Hepatocyte (in vitro differentiated cells): Measurements from ENCODE around the gene ZSWIM4. TPM values are rescaled to one million over a fixed set of nuclear protein-coding genes. Genes with fewer than 3 reads are reported as not detected.

ENCODE experiments used
- DNase-seq: peaks from one replicate; pipeline ENCODE4 v3.0.0-alpha.2; 2016; ENCODE audit warnings: low spot score
- H2AFZ ChIP-seq: fragments of 200-600 bp; sonication (generic); 2 replicates; pipeline ENCODE4 v1.6.0; 2016; ENCODE audit warnings: antibody characterized with exemption, mild to moderate bottlenecking
- H3K27ac ChIP-seq: fragments of 200-600 bp; sonication (generic); 2 replicates; pipeline ENCODE4 v1.5.1; 2016; ENCODE audit warnings: mild to moderate bottlenecking
- H3K27me3 ChIP-seq: fragments of 200-600 bp; sonication (generic); 2 replicates; pipeline ENCODE4 v1.6.1; 2016
- H3K36me3 ChIP-seq: fragments of 200-600 bp; sonication (generic); replicated peaks from 2 replicates; pipeline ENCODE4 v1.5.1; 2016; ENCODE audit warnings: low read depth; ENCODE audit not compliant: insufficient read depth
- H3K4me1 ChIP-seq: fragments of 200-600 bp; sonication (generic); 2 replicates; pipeline ENCODE4 v1.5.1; 2016; ENCODE audit warnings: mild to moderate bottlenecking, moderate library complexity; ENCODE audit not compliant: insufficient read depth
- H3K4me2 ChIP-seq: fragments of 200-600 bp; sonication (generic); 2 replicates; pipeline ENCODE4 v1.6.0; 2016
- H3K4me3 ChIP-seq: fragments of 200-600 bp; sonication (generic); 2 replicates; pipeline ENCODE4 v1.5.1; 2016; ENCODE audit warnings: mild to moderate bottlenecking
- H3K79me2 ChIP-seq: fragments of 200-600 bp; sonication (generic); 2 replicates; pipeline ENCODE4 v1.6.0; 2017; ENCODE audit warnings: mild to moderate bottlenecking
- H3K9me2 ChIP-seq: fragments of 200-600 bp; sonication (generic); replicated peaks from 2 replicates; pipeline ENCODE4 v1.6.0; 2017; ENCODE audit warnings: mild to moderate bottlenecking; ENCODE audit not compliant: insufficient read depth
- H3K9me3 ChIP-seq: fragments of 200-600 bp; sonication (generic); 2 replicates; pipeline ENCODE4 v1.5.1; 2016; ENCODE audit warnings: low read depth, mild to moderate bottlenecking
- H4K20me1 ChIP-seq: fragments of 200-600 bp; sonication (generic); 2 replicates; pipeline ENCODE4 v1.6.0; 2016; ENCODE audit warnings: mild to moderate bottlenecking; ENCODE audit not compliant: insufficient read depth, poor library complexity, severe bottlenecking
- CTCF ChIP-seq: fragments of 200-600 bp; sonication (generic); IDR thresholded peaks from 2 replicates; pipeline ENCODE4 v1.5.1; 2016; ENCODE audit warnings: antibody characterized with exemption, mild to moderate bottlenecking; ENCODE audit not compliant: poor library complexity
- EZH2 ChIP-seq: fragments of 200-600 bp; sonication (generic); IDR thresholded peaks from 2 replicates; pipeline ENCODE4 v1.6.1; 2016; ENCODE audit warnings: antibody characterized with exemption, mild to moderate bottlenecking, borderline replicate concordance
- EZH2phosphoT487 ChIP-seq: fragments of 200-600 bp; sonication (generic); IDR thresholded peaks from one replicate; pipeline ENCODE4 v1.6.1; 2018; ENCODE audit warnings: antibody characterized with exemption, mild to moderate bottlenecking, low read depth, moderate library complexity; ENCODE audit not compliant: unreplicated experiment, severe bottlenecking
- WGBS: methylation state at CpG from one replicate; pipeline ENCODE4 v1.1.6; 2016; ENCODE audit warnings: low lambda C conversion rate; ENCODE audit errors: missing lambda C conversion rate; 5-methylcytosine and 5-hydroxymethylcytosine counted together
- polyA plus RNA-seq: library from polyadenylated mRNA; unstranded; fragments of >200 nt; fragmentation: Nextera tagmentation; extraction: Ambion mirVana; gene quantifications from 2 replicates; pipeline ENCODE4 v1.2.1, GENCODE V29; 2016
- total RNA-seq: library from RNA; depleted of rRNA; stranded (reverse); fragments of >200 nt; gene quantifications from 2 replicates; pipeline ENCODE4 v1.2.3, GENCODE V29; 2014

Gene ZSWIM4
- total and polyA plus RNA-seq, 2 experiments from 2014 or later, result 3.5 to 3.7 TPM

DNA sequence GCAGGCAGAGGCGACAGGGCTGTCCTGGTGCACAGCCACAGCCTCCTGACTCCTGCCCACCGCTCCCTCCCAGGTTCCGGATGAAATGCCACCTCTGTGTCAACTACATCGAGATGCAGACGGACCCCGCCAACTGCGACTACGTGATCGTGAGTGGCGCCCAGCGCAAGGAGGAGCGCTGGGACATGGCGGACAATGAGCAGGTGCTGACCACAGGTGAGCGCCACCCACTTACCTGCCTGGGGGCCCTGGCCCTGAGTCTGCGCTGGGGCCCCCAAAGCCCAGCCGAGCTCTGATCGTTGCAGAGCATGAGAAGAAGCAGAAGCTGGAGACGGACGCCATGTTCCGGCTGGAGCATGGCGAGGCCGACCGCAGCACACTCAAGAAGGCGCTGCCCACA lies 36.4 kb upstream of the ZSWIM4 start:
- Histone ChIP-seq H3K27me3 (no peaks in the 10 kb centered on the region), H3K4me1 (no peaks in the 10 kb centered on the region), H3K9me2 (no peaks in the 10 kb centered on the region), H4K20me1 (no peaks in the 10 kb centered on the region), H2AFZ (no peak overlapping the region), H3K36me3 (no peaks in the 10 kb centered on the region), H3K9me3 (no peaks in the 10 kb centered on the region), H3K79me2 (no peaks in the 10 kb centered on the region), H3K4me2 (no peak overlapping the region), H3K27ac (no peak overlapping the region), H3K4me3 (no peak overlapping the region)
- WGBS, result 99% methylated on average over 19 of the region's 24 CpGs
- DNase-seq, result no peak
- TF ChIP-seq EZH2 (no peak), EZH2phosphoT487 (no peak), CTCF (no peak)

GRCh38 chr19:13761423-13761822 lies 33.8 kb upstream of the ZSWIM4 start:
- Histone ChIP-seq H2AFZ (no peak overlapping the region), H3K9me2 (no peaks in the 10 kb centered on the region), H3K36me3 (no peaks in the 10 kb centered on the region), H3K4me1 (peaks cover 7% of the 10 kb centered on the region), H3K4me3 (no peak overlapping the region), H3K9me3 (no peaks in the 10 kb centered on the region), H3K27ac (no peak overlapping the region), H4K20me1 (no peaks in the 10 kb centered on the region), H3K27me3 (no peaks in the 10 kb centered on the region), H3K4me2 (no peak overlapping the region), H3K79me2 (peaks cover 3% of the 10 kb centered on the region)
- DNase-seq, result no peak
- TF ChIP-seq EZH2 (no peak), CTCF (no peak), EZH2phosphoT487 (no peak)
- WGBS, result 83% methylated on average over 8 of the region's 8 CpGs

GRCh38 chr19:13762635-13763235 lies 32.5 kb upstream of the ZSWIM4 start:
- Histone ChIP-seq H3K9me3 (no peaks in the 10 kb centered on the region), H3K27ac (no peak overlapping the region), H4K20me1 (no peaks in the 10 kb centered on the region), H3K27me3 (no peaks in the 10 kb centered on the region), H3K4me3 (no peak overlapping the region), H3K36me3 (no peaks in the 10 kb centered on the region), H3K9me2 (no peaks in the 10 kb centered on the region), H3K79me2 (peaks cover 3% of the 10 kb centered on the region), H3K4me1 (peaks cover 7% of the 10 kb centered on the region), H3K4me2 (no peak overlapping the region), H2AFZ (no peak overlapping the region)
- 97% methylated on average over 41 of the region's 42 CpGs for WGBS
- TF ChIP-seq EZH2phosphoT487 (no peak), CTCF (no peak), EZH2 (no peak)
- no peak for DNase-seq

DNA sequence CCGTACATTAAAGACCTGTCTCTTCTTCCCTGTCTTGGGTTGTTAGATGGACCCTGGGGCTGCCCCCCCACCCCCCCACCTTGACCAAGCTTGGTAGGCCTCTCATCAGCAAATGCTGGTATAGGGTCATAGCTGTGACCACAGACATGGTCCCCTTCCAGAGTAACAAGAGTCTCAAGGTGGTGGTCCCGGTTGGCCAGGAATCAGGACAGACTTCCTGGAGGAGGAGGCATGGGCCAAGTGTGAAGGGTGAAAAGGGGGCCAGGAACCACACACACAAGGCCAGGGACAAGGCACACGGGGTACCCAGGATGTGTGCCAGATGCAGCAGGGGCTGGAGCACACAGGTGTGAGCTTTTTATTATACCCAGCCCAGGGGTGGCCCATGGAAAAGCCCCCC lies 32.0 kb upstream of the ZSWIM4 start:
- H3K4me3 ChIP-seq, result no peak overlapping the region
- no peaks in the 10 kb centered on the region for H3K9me2 ChIP-seq
- H3K9me3 ChIP-seq, result no peaks in the 10 kb centered on the region
- WGBS, result 96% methylated on average over 3 of the region's 3 CpGs
- H3K36me3 ChIP-seq, result no peaks in the 10 kb centered on the region
- DNase-seq, result no peak
- peaks cover 7% of the 10 kb centered on the region for H3K4me1 ChIP-seq
- H3K79me2 ChIP-seq, result peaks cover 3% of the 10 kb centered on the region
- H3K27ac ChIP-seq, result no peak overlapping the region
- no peaks in the 10 kb centered on the region for H4K20me1 ChIP-seq
- H3K4me2 ChIP-seq, result no peak overlapping the region
- TF ChIP-seq EZH2phosphoT487 (no peak), CTCF (no peak), EZH2 (no peak)
- no peaks in the 10 kb centered on the region for H3K27me3 ChIP-seq
- H2AFZ ChIP-seq, result no peak overlapping the region
